ENCODE results near the gene JARID2. TPM values are rescaled to one million over a fixed set of nuclear protein-coding genes. Genes with fewer than 3 reads are reported as not detected.

The JARID2 gene
- total and polyA plus RNA-seq, 2 of the 8 experiments (the other 6 are each of a cell fraction or from before 2014, with no cell fraction given): 60.1 to 239 TPM

GRCh38 chr6:15442467-15442866, 196.6 kb downstream of the JARID2 start (continued):
- TF ChIP-seq RXRA (IDR thresholded peaks at IDR 0.05; ENCODE audit: insufficient read depth, low read depth, low read length) (no peak), KDM5A (IDR thresholded peaks at IDR 0.05; ENCODE audit: low read length) (no peak), BCL11A (IDR thresholded peaks at IDR 0.05; ENCODE audit: low read depth in 2 of 2, low read length in 2 of 2) (no peak), MAFK (IDR thresholded peaks at IDR 0.05; ENCODE audit: low read depth, low read length) (no peak)
